Measurements from ENCODE around the gene DCDC2. TPM values are rescaled to one million over a fixed set of nuclear protein-coding genes. Genes with fewer than 3 reads are reported as not detected.
"Not testable (repeated sequence)": the region's sequence is repeated elsewhere in the genome, so short reads cannot be mapped to it uniquely, and the experiment has no call there.

The DCDC2 gene
- total and polyA plus RNA-seq, 2 donors from 2014 or later, result 22.1 to 110 TPM

DNA sequence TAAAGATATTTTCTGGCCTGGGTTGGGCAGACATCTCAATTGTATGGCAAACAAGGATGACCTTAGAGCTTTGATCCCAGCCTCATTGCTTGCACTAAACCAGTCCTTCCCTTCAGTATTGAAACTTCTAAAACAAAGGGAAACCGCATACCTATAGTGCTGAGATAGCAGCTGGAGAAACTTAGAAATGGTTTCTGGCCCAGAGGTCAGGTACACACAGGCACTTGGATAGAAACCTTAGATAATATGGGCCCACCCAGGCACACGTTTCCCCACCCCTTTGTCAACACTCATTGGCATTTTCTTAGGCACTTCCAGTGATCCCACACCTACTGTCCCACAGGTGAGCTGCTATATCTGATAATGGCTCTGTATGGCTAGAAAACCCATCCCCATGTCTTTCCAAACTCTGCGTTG lies 209.7 kb downstream of the DCDC2 start:
- Histone ChIP-seq H3K4me3 (ENCODE audit: low read length in 3 of 3) (no peak overlapping the region), H3K9me3 (ENCODE audit: control insufficient read depth in 2 of 3, insufficient read depth in 1 of 3, low read length in 3 of 3) (no peaks in the 10 kb centered on the region), H3K36me3 (ENCODE audit: control insufficient read depth in 2 of 3, insufficient read depth in 3 of 3, low read length in 3 of 3) (no peaks in the 10 kb centered on the region), H3K27me3 (ENCODE audit: control insufficient read depth, insufficient read depth, low read length) (no peaks in the 10 kb centered on the region), H3K4me1 (ENCODE audit: control insufficient read depth in 2 of 3, insufficient read depth in 2 of 3, low read depth in 1 of 3, low read length in 3 of 3) (no peaks in the 10 kb centered on the region), H3K9ac (ENCODE audit: low read length in 3 of 3) (no peak overlapping the region), H3K27ac (ENCODE audit: low read depth in 2 of 2, low read length in 2 of 2) (no peak overlapping the region)
- DNase-seq (no peak), FAIRE-seq (no peak)
- intact Hi-C loops (cut with DNase I), result no loop called here
- TF ChIP-seq, protein P1, sequence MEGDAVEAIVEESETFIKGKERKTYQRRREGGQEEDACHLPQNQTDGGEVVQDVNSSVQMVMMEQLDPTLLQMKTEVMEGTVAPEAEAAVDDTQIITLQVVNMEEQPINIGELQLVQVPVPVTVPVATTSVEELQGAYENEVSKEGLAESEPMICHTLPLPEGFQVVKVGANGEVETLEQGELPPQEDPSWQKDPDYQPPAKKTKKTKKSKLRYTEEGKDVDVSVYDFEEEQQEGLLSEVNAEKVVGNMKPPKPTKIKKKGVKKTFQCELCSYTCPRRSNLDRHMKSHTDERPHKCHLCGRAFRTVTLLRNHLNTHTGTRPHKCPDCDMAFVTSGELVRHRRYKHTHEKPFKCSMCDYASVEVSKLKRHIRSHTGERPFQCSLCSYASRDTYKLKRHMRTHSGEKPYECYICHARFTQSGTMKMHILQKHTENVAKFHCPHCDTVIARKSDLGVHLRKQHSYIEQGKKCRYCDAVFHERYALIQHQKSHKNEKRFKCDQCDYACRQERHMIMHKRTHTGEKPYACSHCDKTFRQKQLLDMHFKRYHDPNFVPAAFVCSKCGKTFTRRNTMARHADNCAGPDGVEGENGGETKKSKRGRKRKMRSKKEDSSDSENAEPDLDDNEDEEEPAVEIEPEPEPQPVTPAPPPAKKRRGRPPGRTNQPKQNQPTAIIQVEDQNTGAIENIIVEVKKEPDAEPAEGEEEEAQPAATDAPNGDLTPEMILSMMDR (IDR thresholded peaks at IDR 0.05; ENCODE audit: borderline replicate concordance, extremely low read depth, insufficient read depth), result no peak

DNA sequence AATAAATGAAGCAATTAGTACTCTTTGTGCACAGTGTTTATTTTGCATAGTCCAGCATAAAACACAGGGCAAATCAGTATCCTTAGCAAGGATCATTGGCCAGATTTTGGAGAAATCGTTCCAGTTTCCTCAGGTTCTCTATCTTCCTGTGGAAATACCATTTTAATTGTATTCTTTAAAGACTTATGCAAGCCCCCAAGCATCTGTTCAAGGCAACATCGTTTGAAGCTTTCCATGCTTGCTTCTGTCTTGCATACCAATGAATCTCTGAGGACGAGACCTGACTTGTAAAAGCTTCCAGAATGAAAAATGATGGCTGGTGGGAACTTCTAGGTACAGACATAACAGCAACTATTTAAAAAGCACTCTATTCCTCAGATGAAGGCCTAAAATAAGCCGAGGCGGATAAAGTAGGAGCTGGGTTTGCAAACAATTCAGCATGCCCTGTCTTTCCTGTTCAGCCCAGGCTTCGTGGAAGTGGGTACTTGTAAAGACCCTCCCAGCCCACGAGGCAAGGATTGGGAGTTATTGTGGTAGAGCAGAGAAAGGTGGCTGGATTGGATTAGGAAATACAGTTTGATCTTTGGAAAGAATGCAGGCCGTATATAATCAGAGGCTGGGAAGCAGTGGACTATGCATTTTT lies 210.2 kb downstream of the DCDC2 start:
- no peak overlapping the region for H3K4me3 ChIP-seq (ENCODE audit: low read length in 3 of 3)
- no peaks in the 10 kb centered on the region for H3K27me3 ChIP-seq (ENCODE audit: control insufficient read depth, insufficient read depth, low read length)
- no peak overlapping the region for H3K27ac ChIP-seq (ENCODE audit: low read depth in 2 of 2, low read length in 2 of 2)
- no peaks in the 10 kb centered on the region for H3K4me1 ChIP-seq (ENCODE audit: control insufficient read depth in 2 of 3, insufficient read depth in 2 of 3, low read depth in 1 of 3, low read length in 3 of 3)
- FAIRE-seq (no peak), DNase-seq (peak in 2 of 5 donors; percentile 4 to 40)
- no peaks in the 10 kb centered on the region for H3K9me3 ChIP-seq (ENCODE audit: control insufficient read depth in 2 of 3, insufficient read depth in 1 of 3, low read length in 3 of 3)
- intact Hi-C loops (cut with DNase I), result no loop called here
- H3K9ac ChIP-seq (ENCODE audit: low read length in 3 of 3), result no peak overlapping the region
- H3K36me3 ChIP-seq (ENCODE audit: control insufficient read depth in 2 of 3, insufficient read depth in 3 of 3, low read length in 3 of 3), result no peaks in the 10 kb centered on the region
- TF ChIP-seq, protein P1 (IDR thresholded peaks at IDR 0.05; ENCODE audit: borderline replicate concordance, extremely low read depth, insufficient read depth), result no peak

DNA sequence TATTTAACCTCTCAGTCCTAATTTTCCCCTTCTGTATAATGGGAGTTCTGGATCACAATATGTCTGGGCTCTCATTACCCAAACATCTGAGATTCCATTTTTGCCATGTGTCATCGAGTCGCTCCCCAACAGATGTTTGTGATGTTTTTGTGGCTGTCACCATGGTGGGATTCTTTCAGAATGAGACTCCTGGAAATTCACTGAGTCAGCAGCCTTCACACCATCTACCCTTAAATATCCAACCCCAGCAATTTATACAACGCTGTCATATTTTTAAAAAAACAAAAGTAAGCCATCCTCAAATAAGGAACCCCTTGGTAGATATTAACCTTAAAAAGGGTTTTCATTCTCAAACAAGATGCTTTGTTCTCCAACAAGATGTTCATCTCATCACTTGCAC lies 211.0 kb downstream of the DCDC2 start:
- H3K36me3 ChIP-seq (ENCODE audit: control insufficient read depth in 2 of 3, insufficient read depth in 3 of 3, low read length in 3 of 3), result no peaks in the 10 kb centered on the region
- no peak overlapping the region for H3K9ac ChIP-seq (ENCODE audit: low read length in 3 of 3)
- TF ChIP-seq, protein P1 (IDR thresholded peaks at IDR 0.05; ENCODE audit: borderline replicate concordance, extremely low read depth, insufficient read depth), result no peak
- no peak for FAIRE-seq
- no peaks in the 10 kb centered on the region for H3K9me3 ChIP-seq (ENCODE audit: control insufficient read depth in 2 of 3, insufficient read depth in 1 of 3, low read length in 3 of 3)
- H3K27me3 ChIP-seq (ENCODE audit: control insufficient read depth, insufficient read depth, low read length), result no peaks in the 10 kb centered on the region
- no peak overlapping the region for H3K27ac ChIP-seq (ENCODE audit: low read depth in 2 of 2, low read length in 2 of 2)
- intact Hi-C loops (cut with DNase I), result no loop called here
- no peak for DNase-seq
- H3K4me1 ChIP-seq (ENCODE audit: control insufficient read depth in 2 of 3, insufficient read depth in 2 of 3, low read depth in 1 of 3, low read length in 3 of 3), result no peaks in the 10 kb centered on the region
- H3K4me3 ChIP-seq (ENCODE audit: low read length in 3 of 3), result no peak overlapping the region

DNA sequence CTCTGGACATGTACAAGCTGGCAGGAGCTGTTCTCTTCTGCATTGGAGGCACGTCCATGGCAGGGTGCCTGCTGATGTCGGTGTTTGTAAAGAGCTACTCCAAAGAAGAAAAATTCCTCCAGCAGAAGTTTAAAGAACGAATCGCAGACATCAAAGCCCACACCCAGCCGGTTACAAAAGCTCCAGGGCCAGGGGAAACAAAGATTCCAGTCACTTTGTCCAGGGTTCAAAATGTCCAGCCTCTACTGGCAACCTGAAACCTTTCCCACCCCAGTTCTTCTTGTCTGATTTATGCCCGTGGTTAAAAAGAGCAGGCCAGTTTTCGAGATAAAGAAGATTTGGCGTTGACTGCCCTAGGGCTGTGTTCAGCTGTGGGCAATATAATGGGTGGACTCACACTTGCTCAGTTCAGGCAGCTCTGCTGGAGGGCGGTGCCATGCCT lies 212.1 kb downstream of the DCDC2 start:
- FAIRE-seq (no peak), DNase-seq (no peak)
- no peaks in the 10 kb centered on the region for H3K4me1 ChIP-seq (ENCODE audit: control insufficient read depth in 2 of 3, insufficient read depth in 2 of 3, low read depth in 1 of 3, low read length in 3 of 3)
- H3K27me3 ChIP-seq (ENCODE audit: control insufficient read depth, insufficient read depth, low read length), result no peaks in the 10 kb centered on the region
- TF ChIP-seq, protein P1 (IDR thresholded peaks at IDR 0.05; ENCODE audit: borderline replicate concordance, extremely low read depth, insufficient read depth), result no peak
- no peak overlapping the region for H3K27ac ChIP-seq (ENCODE audit: low read depth in 2 of 2, low read length in 2 of 2)
- intact Hi-C loops (cut with DNase I), result no loop called here
- no peak overlapping the region for H3K9ac ChIP-seq (ENCODE audit: low read length in 3 of 3)
- H3K4me3 ChIP-seq (ENCODE audit: low read length in 3 of 3), result no peak overlapping the region
- no peaks in the 10 kb centered on the region for H3K9me3 ChIP-seq (ENCODE audit: control insufficient read depth in 2 of 3, insufficient read depth in 1 of 3, low read length in 3 of 3)
- H3K36me3 ChIP-seq (ENCODE audit: control insufficient read depth in 2 of 3, insufficient read depth in 3 of 3, low read length in 3 of 3), result no peaks in the 10 kb centered on the region

DNA sequence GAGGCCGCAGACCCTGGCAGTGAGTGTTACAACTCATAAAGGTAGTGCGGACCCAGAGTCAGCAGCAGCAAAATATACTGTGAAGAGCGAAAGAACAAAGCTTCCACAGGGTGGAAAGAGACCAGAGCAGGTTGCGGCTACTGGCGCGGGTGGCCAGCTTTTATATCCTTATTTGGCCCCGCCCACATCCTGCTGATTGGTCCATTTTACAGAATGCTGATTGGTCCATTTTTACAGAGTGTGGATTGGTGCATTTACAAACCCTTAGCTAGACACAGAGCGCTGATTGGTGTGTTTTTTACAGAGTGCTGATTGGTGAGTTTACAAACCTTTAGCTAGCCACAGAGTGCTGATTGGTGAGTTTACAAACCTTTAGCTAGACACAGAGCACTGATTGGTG lies 215.1 kb downstream of the DCDC2 start:
- FAIRE-seq; H3K9ac ChIP-seq (ENCODE audit: low read length in 3 of 3); H3K36me3 ChIP-seq (ENCODE audit: control insufficient read depth in 2 of 3, insufficient read depth in 3 of 3, low read length in 3 of 3); H3K9me3 ChIP-seq (ENCODE audit: control insufficient read depth in 2 of 3, insufficient read depth in 1 of 3, low read length in 3 of 3); H3K4me3 ChIP-seq (ENCODE audit: low read length in 3 of 3); intact Hi-C loops (cut with DNase I); H3K27me3 ChIP-seq (ENCODE audit: control insufficient read depth, insufficient read depth, low read length); H3K4me1 ChIP-seq (ENCODE audit: control insufficient read depth in 2 of 3, insufficient read depth in 2 of 3, low read depth in 1 of 3, low read length in 3 of 3); DNase-seq; H3K27ac ChIP-seq (ENCODE audit: low read depth in 2 of 2, low read length in 2 of 2): not testable (repeated sequence)

All from kidney (tissue), 14 donors.